K562 (cell line): ENCODE results near the gene CERS4. TPM values are rescaled to one million over a fixed set of nuclear protein-coding genes. Genes with fewer than 3 reads are reported as not detected.

Experiments
- ATAC-seq: fragments of 200-7000 bp; cut with Tn5 transposase; 3 replicates; pipeline ENCODE4 v1.9.1; 2020; ENCODE audit warnings: moderate library complexity
- BruUV-seq: library from RNA; stranded (reverse); fragments of 400-500 nt; replicated peaks from 2 replicates; lab custom pipeline; 2021; lab: Mats Ljungman, UMichigan
- CTCF ChIA-PET: fragments of 300-600 bp; formaldehyde crosslinking; extraction: SDS; loops from one replicate; lab custom pipeline; 2021; ENCODE audit warnings: low intra/inter-chr PET ratio; lab: Yijun Ruan, JAX
- POLR2A ChIA-PET: fragments of 300-600, 350-650 bp; sonication (Branson Sonifier 250); formaldehyde crosslinking; extraction: SDS; loops from one replicate; lab custom pipeline; 2021; ENCODE audit warnings: antibody characterized with exemption, inconsistent platforms; lab: Yijun Ruan, JAX
- DNase-seq, 4 experiments: peaks; one replicate each; pipeline versions ENCODE4 v3.0.0 to v3.0.0-alpha.2; 2011 to 2018; ENCODE audit warnings: low spot score in 3 of 4, mixed read lengths in 3 of 4; ENCODE audit errors: extremely low read depth in 1 of 4
- FAIRE-seq: peaks from 2 replicates; lab custom pipeline; 2011; peaks lifted over from hg19 to GRCh38; lab: Jason Lieb, UNC
- H2AFZ ChIP-seq: 2 replicates; pipeline ENCODE4 v1.6.0; 2011; ENCODE audit warnings: low read depth, low read length, control low read depth, inconsistent platforms
- H3K27ac ChIP-seq: fragments of 200-600 bp; 3 replicates; pipeline ENCODE4 v1.8.0; 2011; ENCODE audit warnings: low read depth, mild to moderate bottlenecking, control low read depth, inconsistent platforms, low read length, moderate library complexity, mixed read lengths; ENCODE audit errors: extremely low read depth
- H3K27me3 ChIP-seq, 2 experiments: fragments of 300-600 bp in 1 of 2; 2 replicates in 1 of 2; 3 replicates in 1 of 2; pipeline versions ENCODE4 v1.6.0 to v1.8.0; 2011; ENCODE audit warnings: inconsistent platforms in 2 of 2, low read length in 2 of 2, mild to moderate bottlenecking in 1 of 2, mixed read lengths in 1 of 2, moderate library complexity in 1 of 2; ENCODE audit not compliant: control insufficient read depth in 2 of 2, insufficient read depth in 2 of 2
- H3K36me3 ChIP-seq: fragments of 300-600 bp; 3 replicates; pipeline ENCODE4 v1.8.0; 2011; ENCODE audit warnings: mild to moderate bottlenecking, low read length, inconsistent platforms; ENCODE audit not compliant: control insufficient read depth, insufficient read depth
- H3K4me1 ChIP-seq, 2 experiments: fragments of 200-600 bp in 1 of 2; replicated peaks in 1 of 2; 2 replicates in 1 of 2; 3 replicates in 1 of 2; pipeline versions ENCODE4 v1.5.1 to v1.8.0; 2011; ENCODE audit warnings: inconsistent platforms in 2 of 2, low read length in 2 of 2, mild to moderate bottlenecking in 1 of 2, mixed read lengths in 1 of 2, moderate library complexity in 1 of 2; ENCODE audit not compliant: control insufficient read depth in 2 of 2, insufficient read depth in 2 of 2
- H3K4me2 ChIP-seq: 2 replicates; pipeline ENCODE4 v1.6.1; 2011; ENCODE audit warnings: low read length, control low read depth, inconsistent platforms, mixed read lengths; ENCODE audit not compliant: insufficient read depth
- H3K4me3 ChIP-seq: fragments of 200-600 bp; sonication (generic), shearing (Covaris generic); 2 replicates; pipeline ENCODE4 v1.5.1; 2016; ENCODE audit warnings: control low read depth, inconsistent platforms
- H3K79me2 ChIP-seq: fragments of 200-600 bp; 3 replicates; pipeline ENCODE4 v1.8.0; 2011; ENCODE audit warnings: low read length, inconsistent platforms; ENCODE audit not compliant: control insufficient read depth, insufficient read depth
- H3K9ac ChIP-seq, 2 experiments: 2 replicates each; pipeline versions ENCODE4 v1.6.0 to v1.6.1; 2011; ENCODE audit warnings: low read depth in 2 of 2, low read length in 2 of 2, control low read depth in 1 of 2, inconsistent platforms in 1 of 2, mild to moderate bottlenecking in 1 of 2, mixed read lengths in 1 of 2; ENCODE audit not compliant: insufficient read depth in 1 of 2
- H3K9me1 ChIP-seq: one replicate; pipeline ENCODE4 v1.6.0; 2011; ENCODE audit warnings: inconsistent platforms, mild to moderate bottlenecking, low read length, moderate library complexity; ENCODE audit not compliant: control insufficient read depth, insufficient read depth
- H3K9me3 ChIP-seq: replicated peaks from 2 replicates; pipeline ENCODE4 v1.5.1; 2011; ENCODE audit warnings: low read depth, low read length, inconsistent platforms; ENCODE audit not compliant: control insufficient read depth, insufficient read depth
- H4K20me1 ChIP-seq: replicated peaks from 2 replicates; pipeline ENCODE4 v1.6.1; 2011; ENCODE audit warnings: low read length, inconsistent platforms, mixed read lengths; ENCODE audit not compliant: control insufficient read depth, insufficient read depth
- BCOR ChIP-seq: fragments of 450-650 bp; IDR thresholded peaks from 2 replicates; pipeline ENCODE4 v1.6.1; 2016
- CBFA2T2 ChIP-seq: fragments of 450-650 bp; conservative IDR thresholded peaks from 2 replicates; pipeline ENCODE4 v1.6.1; 2017; ENCODE audit warnings: mild to moderate bottlenecking
- ESRRB ChIP-seq: fragments of 250-450 bp; sonication (Bioruptor Pico); IDR thresholded peaks from 2 replicates; pipeline ENCODE4 v1.5.0; 2020; ENCODE audit warnings: mild to moderate bottlenecking, moderate library complexity, borderline replicate concordance
- HDAC3 ChIP-seq: fragments of 450-650 bp; IDR thresholded peaks from 2 replicates; pipeline ENCODE4 v1.6.1; 2018; ENCODE audit warnings: borderline replicate concordance, mild to moderate bottlenecking, moderate library complexity; ENCODE audit not compliant: partially characterized antibody
- NFYB ChIP-seq: IDR thresholded peaks from 2 replicates; pipeline ENCODE4 v1.6.1; 2011; ENCODE audit warnings: mild to moderate bottlenecking, moderate library complexity; ENCODE audit not compliant: insufficient read length; ENCODE audit errors: extremely low read depth
- NR0B1 ChIP-seq: fragments of 450-650 bp; IDR thresholded peaks from one replicate; pipeline ENCODE4 v1.6.1; 2018; ENCODE audit warnings: mild to moderate bottlenecking, moderate library complexity; ENCODE audit not compliant: partially characterized antibody
- PTRF ChIP-seq: fragments of 450-650 bp; IDR thresholded peaks from 2 replicates; pipeline ENCODE4 v1.6.1; 2016; ENCODE audit warnings: mild to moderate bottlenecking, missing genetic modification characterization, missing compliant biosample characterization
- SREBF2 ChIP-seq: sonication (generic); formaldehyde crosslinking; IDR thresholded peaks from 2 replicates; pipeline ENCODE4 v1.4.0; 2020; ENCODE audit warnings: mild to moderate bottlenecking, missing genetic modification reagents
- STAT5A ChIP-seq: IDR thresholded peaks from 2 replicates; pipeline ENCODE4 v1.6.1; 2012; ENCODE audit warnings: low read length, inconsistent platforms, borderline replicate concordance
- ZBTB2 ChIP-seq: fragments of 450-650 bp; IDR thresholded peaks from 2 replicates; pipeline ENCODE4 v1.6.1; 2016; ENCODE audit warnings: antibody characterized with exemption
- ZNF134 ChIP-seq: fragments of 250-450 bp; sonication (Bioruptor Pico); conservative IDR thresholded peaks from 2 replicates; pipeline ENCODE4 v1.4.0; 2020
- ZNF165 ChIP-seq: fragments of 250-450 bp; sonication (Bioruptor Pico); IDR thresholded peaks from 2 replicates; pipeline ENCODE4 v1.4.0; 2020; ENCODE audit warnings: borderline replicate concordance
- ZNF639 ChIP-seq, 2 experiments: fragments of 200-800 bp in 1 of 2; sonication (Bioruptor generic) in 1 of 2; sonication (generic) in 1 of 2; formaldehyde crosslinking in 1 of 2; IDR thresholded peaks in 1 of 2; conservative IDR thresholded peaks in 1 of 2; 2 replicates each; pipeline versions ENCODE4 v1.5.0 to v1.6.1; 2016 to 2020; ENCODE audit warnings: missing compliant biosample characterization in 1 of 2, missing genetic modification characterization in 1 of 2, missing genetic modification reagents in 1 of 2
- WGBS: fragments of 100-300 bp; shearing (Covaris generic); methylation state at CpG from one replicate; pipeline ENCODE4 v1.1.6; 2016; ENCODE audit warnings: low coverage, mixed read lengths; ENCODE audit not compliant: insufficient coverage; ENCODE audit errors: missing lambda C conversion rate; 5-methylcytosine and 5-hydroxymethylcytosine counted together
- in situ Hi-C: fragments of 300-500 bp; cut with MboI; formaldehyde crosslinking; loops from 4 replicates; pipeline ENCODE4 v1.15.0; 2018; ENCODE audit warnings: inconsistent platforms, mixed read lengths
- intact Hi-C: fragments of 100-400 bp; cut with micrococcal nuclease; formaldehyde crosslinking; loops from 2 replicates; pipeline ENCODE4 v1.14.2; 2022
- polyA plus RNA-seq, 8 experiments: library from polyadenylated mRNA; depleted of rRNA in 4 of 8; stranded (reverse) in 5 of 8; unstranded in 3 of 8; fragments of >200 nt; fragmentation: Nextera tagmentation in 2 of 8; fragmentation: Illumina TruSeq in 1 of 8; extraction: Ambion mirVana in 2 of 8; extraction: Trizol in 1 of 8; gene quantifications; 2 replicates each; pipeline versions ENCODE4 v1.2.1 to v1.2.3, GENCODE V29; 2011 to 2014; ENCODE audit warnings: inconsistent platforms in 1 of 8, missing spikeins in 1 of 8
- total RNA-seq, 7 experiments: library from RNA; depleted of rRNA in 6 of 7; stranded (reverse); fragments of >200 nt in 6 of 7; fragmentation: Illumina TruSeq in 2 of 7; extraction: Trizol in 2 of 7; gene quantifications; 2 replicates each; pipeline versions ENCODE4 v1.2.1 to v1.2.3, GENCODE V29; 2011 to 2021; ENCODE audit warnings: low replicate concordance in 1 of 7

The CERS4 gene
- total and polyA plus RNA-seq, 9 of the 15 experiments (the other 6 are each of a cell fraction or from before 2014, with no cell fraction given): 0.14 to 4.4 (median 2.9) TPM; not detected in 1

- TF ChIP-seq ESRRB (CRISPR knock-in tag): no peak
These were observed 52.7 kb downstream of the CERS4 start (continued) for GRCh38 chr19:8261881-8262280.

- no peaks in the 10 kb centered on the region for H3K36me3 ChIP-seq
- TF ChIP-seq BCOR (no peak), ZBTB2 (no peak), ZNF134 (CRISPR knock-in tag) (no peak), SREBF2 (CRISPR knock-in tag) (no peak), CBFA2T2 (no peak), HDAC3 (no peak), NR0B1 (no peak), PTRF (tag) (no peak), STAT5A (no peak), NFYB (no peak), ZNF165 (CRISPR knock-in tag) (no peak), ZNF639 (CRISPR knock-in tag; conservative IDR thresholded peaks at IDR 0.05 in 1 of 2, IDR thresholded peaks at IDR 0.05 in 1 of 2) (no peak)
- no peak overlapping the region for H2AFZ ChIP-seq
- peaks cover 4% of the 10 kb centered on the region for H3K9me1 ChIP-seq
- no peaks in the 10 kb centered on the region for H3K79me2 ChIP-seq
- no peaks in the 10 kb centered on the region for H4K20me1 ChIP-seq
- in situ Hi-C loops (no loop called here), intact Hi-C loops (loop anchor here (10.0 kb wide), 1 partner anchor 62 kb away; the partner anchor contains the start of genes NDUFA7 and RPS28)
- H3K4me1 ChIP-seq: peaks cover 8 to 29% of the 10 kb centered on the region in 2 experiments; a peak in 4 of 5 replicates
- no peak overlapping the region for H3K4me3 ChIP-seq
- ChIA-PET POLR2A (no interaction called here), CTCF (interaction anchor here (0.6 kb wide), 1 partner anchor 364 kb away, joined by 5 read pairs; no protein-coding TSS in a partner anchor)
- H3K9me3 ChIP-seq: no peaks in the 10 kb centered on the region
- no peaks in the 10 kb centered on the region for H3K27me3 ChIP-seq
- BruUV-seq: no TSS peak
- no peak overlapping the region for H3K27ac ChIP-seq
- H3K9ac ChIP-seq: no peak overlapping the region
- WGBS: 69% methylated on average over 4 of the region's 6 CpGs
- FAIRE-seq (no peak), DNase-seq (no peak), ATAC-seq (no peak)
- no peak overlapping the region for H3K4me2 ChIP-seq
These were observed 53.3 kb downstream of the CERS4 start for GRCh38 chr19:8262431-8262830.
